ENCODE data around the gene FAM3A. TPM values are rescaled to one million over a fixed set of nuclear protein-coding genes. Genes with fewer than 3 reads are reported as not detected.

Gene FAM3A
- total and polyA plus RNA-seq, 2 experiments from 2014 or later, result 12.0 to 16.5 TPM

GRCh38 chrX:154486396-154487207 is 29.4 kb downstream of the FAM3A start, which contains the start of gene UBL4A:
Gene UBL4A, minus strand, starts transcription at chrX:154486615. Its CDS starts 31 bp downstream, at chrX:154486584.
- no peak within 1 kb of the TSS for H3K27ac Mint-ChIP-seq
- TF ChIP-seq CREB1 (CRISPR knock-in tag; IDR thresholded peaks at IDR 0.05; ENCODE audit: low read depth) (no peak), POLR2AphosphoS5 (IDR thresholded peaks at IDR 0.05; ENCODE audit: low read depth) (peak; percentile 45; the same call in 1 of the 2 replicates), NANOG (IDR thresholded peaks at IDR 0.05; ENCODE audit: borderline replicate concordance) (no peak), ZNF331 (CRISPR knock-in tag; IDR thresholded peaks at IDR 0.05; ENCODE audit: low read depth) (no peak), EZH2 (IDR thresholded peaks at IDR 0.05; ENCODE audit: low read depth, unreplicated experiment) (no peak)
- Histone ChIP-seq H3F3A (replicated peaks; ENCODE audit: low read depth) (no peaks in the 10 kb centered on the region), H2AFZ (no peak within 1 kb of the TSS), H3K27me3 (ENCODE audit: insufficient read depth) (no peaks in the 10 kb centered on the region), H3K27ac (ENCODE audit: low read depth) (no peak within 1 kb of the TSS), H3K4me2 (peak within 1 kb of the TSS; percentile 80), H3K4me3 (peak within 1 kb of the TSS; percentile 56), H3K4me1 (ENCODE audit: insufficient read depth) (no peaks in the 10 kb centered on the region), H3K9me2 (ENCODE audit: insufficient read depth) (no peaks in the 10 kb centered on the region), H4K20me1 (replicated peaks; ENCODE audit: insufficient read depth) (no peaks in the 10 kb centered on the region; the same call in 1 of the 2 replicates), H3K79me2 (replicated peaks; ENCODE audit: insufficient read depth) (no peaks in the 10 kb centered on the region), H3K36me3 (ENCODE audit: insufficient read depth) (no peaks in the 10 kb centered on the region)
- peaks cover 17% of the 10 kb centered on the region for H3K27me3 Mint-ChIP-seq (ENCODE audit: insufficient read depth, low read depth, poor library complexity)
- H3K4me3 Mint-ChIP-seq, result peak within 1 kb of the TSS; percentile 71
- H3K36me3 Mint-ChIP-seq (ENCODE audit: low read depth), result peaks cover 5% of the 10 kb centered on the region; the same call in 2 of the 3 replicates
- H3K9me3 Mint-ChIP-seq, result no peaks in the 10 kb centered on the region
- ATAC-seq, result peak; percentile 3
- DNase-seq (ENCODE audit: low spot score), result peak; percentile 50
- H3K4me1 Mint-ChIP-seq, result peaks cover 10% of the 10 kb centered on the region; the same call in 2 of the 3 replicates

DNA sequence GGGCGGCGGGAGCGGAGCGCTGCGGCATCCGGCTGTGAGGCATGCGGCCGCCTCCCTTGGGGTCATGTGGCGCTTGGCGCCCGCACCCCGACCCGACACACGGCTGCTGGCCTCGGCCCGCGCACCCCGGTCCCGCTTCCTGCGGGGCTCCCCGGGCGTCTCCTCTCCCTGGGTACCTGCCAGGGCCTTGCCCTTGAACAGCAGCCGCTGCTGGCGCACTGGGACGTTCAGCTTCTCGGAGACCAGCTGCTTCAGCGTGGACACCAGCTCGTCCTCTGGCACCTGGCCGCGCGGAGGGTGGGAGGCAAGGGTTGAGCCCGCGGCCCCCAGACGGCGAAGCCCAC is 30.0 kb downstream of the FAM3A start:
- H3K36me3 ChIP-seq (ENCODE audit: insufficient read depth), result no peaks in the 10 kb centered on the region
- Mint-ChIP-seq H3K27me3 (ENCODE audit: insufficient read depth, low read depth, poor library complexity) (peaks cover 15% of the 10 kb centered on the region), H3K4me3 (no peak overlapping the region; the same call in 2 of the 3 replicates), H3K9me3 (no peaks in the 10 kb centered on the region), H3K4me1 (peaks cover 10% of the 10 kb centered on the region; the same call in 2 of the 3 replicates), H3K27ac (no peak overlapping the region), H3K36me3 (ENCODE audit: low read depth) (peaks cover 5% of the 10 kb centered on the region; the same call in 2 of the 3 replicates)
- DNase-seq (ENCODE audit: low spot score), result peak; percentile 7
- no peaks in the 10 kb centered on the region for H3K79me2 ChIP-seq (replicated peaks; ENCODE audit: insufficient read depth)
- no peak overlapping the region for H2AFZ ChIP-seq
- ATAC-seq, result no peak; the same call in 2 of the 3 replicates
- peak overlapping the region; percentile 80 for H3K4me2 ChIP-seq
- no peaks in the 10 kb centered on the region for H3K4me1 ChIP-seq (ENCODE audit: insufficient read depth)
- H3K27me3 ChIP-seq (ENCODE audit: insufficient read depth), result no peaks in the 10 kb centered on the region
- H3F3A ChIP-seq (replicated peaks; ENCODE audit: low read depth), result no peaks in the 10 kb centered on the region
- no peaks in the 10 kb centered on the region for H3K9me2 ChIP-seq (ENCODE audit: insufficient read depth)
- no peaks in the 10 kb centered on the region; the same call in 1 of the 2 replicates for H4K20me1 ChIP-seq (replicated peaks; ENCODE audit: insufficient read depth)
- TF ChIP-seq ZNF114 (CRISPR knock-in tag; IDR thresholded peaks at IDR 0.05), result no peak
- no peak overlapping the region for H3K27ac ChIP-seq (ENCODE audit: low read depth)
- H3K4me3 ChIP-seq, result peak overlapping the region; percentile 56

GRCh38 chrX:154485150-154486051 is 30.6 kb downstream of the FAM3A start:
- no peak overlapping the region for H3K27ac ChIP-seq (ENCODE audit: low read depth)
- no peak overlapping the region for H2AFZ ChIP-seq
- peak overlapping the region; percentile 56 for H3K4me3 ChIP-seq
- Mint-ChIP-seq H3K27me3 (ENCODE audit: insufficient read depth, low read depth, poor library complexity) (peaks cover 14% of the 10 kb centered on the region), H3K27ac (no peak overlapping the region), H3K9me3 (no peaks in the 10 kb centered on the region), H3K4me3 (peak overlapping the region; percentile 65), H3K4me1 (peaks cover 10% of the 10 kb centered on the region; the same call in 2 of the 3 replicates), H3K36me3 (ENCODE audit: low read depth) (peaks cover 5% of the 10 kb centered on the region; the same call in 2 of the 3 replicates)
- H4K20me1 ChIP-seq (replicated peaks; ENCODE audit: insufficient read depth), result no peaks in the 10 kb centered on the region; the same call in 1 of the 2 replicates
- ATAC-seq (no peak; the same call in 2 of the 3 replicates), DNase-seq (ENCODE audit: low spot score) (peak; percentile 17)
- H3K4me2 ChIP-seq, result peak overlapping the region; percentile 80
- no peaks in the 10 kb centered on the region for H3F3A ChIP-seq (replicated peaks; ENCODE audit: low read depth)
- H3K9me2 ChIP-seq (ENCODE audit: insufficient read depth), result no peaks in the 10 kb centered on the region
- no peaks in the 10 kb centered on the region for H3K4me1 ChIP-seq (ENCODE audit: insufficient read depth)
- H3K36me3 ChIP-seq (ENCODE audit: insufficient read depth), result no peaks in the 10 kb centered on the region
- H3K27me3 ChIP-seq (ENCODE audit: insufficient read depth), result no peaks in the 10 kb centered on the region
- no peaks in the 10 kb centered on the region for H3K79me2 ChIP-seq (replicated peaks; ENCODE audit: insufficient read depth)
- TF ChIP-seq REST (IDR thresholded peaks at IDR 0.05; ENCODE audit: unreplicated experiment), result no peak
- no peak for TF ChIP-seq ETS1 (IDR thresholded peaks at IDR 0.05)
- TF ChIP-seq STAT1 (IDR thresholded peaks at IDR 0.05; ENCODE audit: unreplicated experiment), result no peak
- no peak for TF ChIP-seq CREB1 (CRISPR knock-in tag; IDR thresholded peaks at IDR 0.05; ENCODE audit: low read depth)
- TF ChIP-seq JUNB (IDR thresholded peaks at IDR 0.05; ENCODE audit: unreplicated experiment), result no peak

Data from GM23338 (cell line).